ENCODE data around the gene TCEAL5. TPM values are rescaled to one million over a fixed set of nuclear protein-coding genes. Genes with fewer than 3 reads are reported as not detected.

Gene TCEAL5
- total and polyA plus RNA-seq, 2 of the 13 experiments (the other 11 are each of a cell fraction or from before 2014, with no cell fraction given): not detected

GRCh38 chrX:103256651-103257050 lies 19.9 kb downstream of the TCEAL5 start:
- no peak overlapping the region for H3K9ac ChIP-seq (ENCODE audit: insufficient read depth, low read depth, low read length)
- H3K36me3 ChIP-seq (replicated peaks in 1 of 2; ENCODE audit: control insufficient read depth in 1 of 2, insufficient read depth in 2 of 2, low read length in 2 of 2): no peaks in the 10 kb centered on the region
- in situ Hi-C loops (cut with HindIII; ENCODE audit: extremely low pct_ligation_motif_present, low pct_unique_long_range_greater_than_20kb) (no loop called here), intact Hi-C loops (cut with micrococcal nuclease; ENCODE audit: unreplicated experiment) (no loop called here)
- ATAC-seq (peak; percentile 66), DNase-seq (ENCODE audit: low spot score) (no peak), FAIRE-seq (no peak)
- peak; percentile 61; the same call in 1 of the 2 replicates for TF ChIP-seq ZBTB20 (CRISPR knock-in tag; IDR thresholded peaks at IDR 0.05; ENCODE audit: borderline replicate concordance, low read depth)
- no peak for TF ChIP-seq ZNF501 (CRISPR knock-in tag; IDR thresholded peaks at IDR 0.05)
- 0 out of 2 replicates have a peak, but pooled peaks have one; percentile 25 for TF ChIP-seq HNF4A (CRISPR knock-in tag; IDR thresholded peaks at IDR 0.05)
- no peak for TF ChIP-seq PRDM15 (CRISPR knock-in tag; IDR thresholded peaks at IDR 0.05)
- no peak for TF ChIP-seq ZNF136 (CRISPR knock-in tag; IDR thresholded peaks at IDR 0.05; ENCODE audit: low read depth)
- peak; percentile 55 for TF ChIP-seq PAXIP1 (CRISPR knock-in tag; conservative IDR thresholded peaks at IDR 0.05)
- no TSS peak for BruUV-seq (replicated peaks)
- H3K4me1 ChIP-seq (ENCODE audit: insufficient read depth, low read length): peaks cover 50% of the 10 kb centered on the region
- peak overlapping the region; percentile 55 for H3K27ac ChIP-seq (ENCODE audit: extremely low read length, insufficient read depth, low read length)
- no peaks in the 10 kb centered on the region for H4K20me1 ChIP-seq (ENCODE audit: insufficient read depth, low read length)
- H3K79me2 ChIP-seq (ENCODE audit: insufficient read depth, low read length): no peaks in the 10 kb centered on the region
- no peak overlapping the region; a peak in 1 of 6 replicates for H3K4me3 ChIP-seq (replicated peaks in 1 of 3; ENCODE audit: insufficient read depth in 1 of 3, low read depth in 2 of 3, low read length in 3 of 3)
- H3K27me3 ChIP-seq (ENCODE audit: control insufficient read depth in 1 of 2, insufficient read depth in 2 of 2, low read length in 2 of 2): no peaks in the 10 kb centered on the region
- CTCF ChIA-PET (ENCODE audit: low intra/inter-chr PET ratio, low total read pairs): no interaction called here
- POLR2A ChIA-PET: no interaction called here
- H3K9me3 ChIP-seq (ENCODE audit: low read length): no peaks in the 10 kb centered on the region
- peak overlapping the region; percentile 45 for H3K4me2 ChIP-seq (ENCODE audit: low read depth, low read length)
- no peak overlapping the region for H2AFZ ChIP-seq (ENCODE audit: low read length)
